Fibroblast of lung (primary cell): ENCODE data around the gene C4orf50. TPM values are rescaled to one million over a fixed set of nuclear protein-coding genes. Genes with fewer than 3 reads are reported as not detected.
"Not testable (repeated sequence)": the region's sequence is repeated elsewhere in the genome, so short reads cannot be mapped to it uniquely, and the experiment has no call there.

ENCODE experiments used
- DNase-seq, 2 donors: peaks; one replicate each; pipeline versions ENCODE4 v3.0.0 to v3.0.0-alpha.2; 2010; ENCODE audit warnings: low read depth in 2 of 2
- H2AFZ ChIP-seq: 2 replicates; pipeline ENCODE4 v1.5.1; 2012; ENCODE audit warnings: low read length, control low read depth, inconsistent platforms
- H3K27ac ChIP-seq: 2 replicates; pipeline ENCODE4 v1.5.1; 2011; ENCODE audit warnings: low read length, control low read depth; ENCODE audit not compliant: insufficient read depth
- H3K27me3 ChIP-seq: 2 replicates; pipeline ENCODE4 v1.5.1; 2011; ENCODE audit warnings: mild to moderate bottlenecking, low read length; ENCODE audit not compliant: control insufficient read depth, insufficient read depth
- H3K36me3 ChIP-seq: 2 replicates; pipeline ENCODE4 v1.5.1; 2011; ENCODE audit warnings: low read length; ENCODE audit not compliant: control insufficient read depth, insufficient read depth
- H3K4me1 ChIP-seq: 2 replicates; pipeline ENCODE4 v1.5.1; 2011; ENCODE audit warnings: low read length; ENCODE audit not compliant: control insufficient read depth, insufficient read depth; ENCODE audit errors: extremely low read depth
- H3K4me2 ChIP-seq: 2 replicates; pipeline ENCODE4 v1.5.1; 2011; ENCODE audit warnings: low read length, control low read depth; ENCODE audit not compliant: insufficient read depth; ENCODE audit errors: extremely low read depth
- H3K4me3 ChIP-seq, 4 experiments: fragments of 200-600 bp in 1 of 4; sonication (generic) in 1 of 4; replicated peaks in 1 of 4; 2 replicates each; pipeline ENCODE4 v1.5.1; 2011 to 2016; ENCODE audit warnings: low read length in 4 of 4, low read depth in 3 of 4, mild to moderate bottlenecking in 3 of 4, control low read depth in 2 of 4, inconsistent platforms in 1 of 4, mixed read lengths in 1 of 4; ENCODE audit not compliant: insufficient read depth in 1 of 4; ENCODE audit errors: control extremely low read depth in 1 of 4
- H3K79me2 ChIP-seq: 2 replicates; pipeline ENCODE4 v1.5.1; 2012; ENCODE audit warnings: mild to moderate bottlenecking, low read length, inconsistent platforms; ENCODE audit not compliant: control insufficient read depth, insufficient read depth
- H3K9ac ChIP-seq: 2 replicates; pipeline ENCODE4 v1.5.1; 2011; ENCODE audit warnings: mild to moderate bottlenecking, low read length, control low read depth; ENCODE audit not compliant: insufficient read depth
- H3K9me3 ChIP-seq: 2 replicates; pipeline ENCODE4 v1.5.1; 2012; ENCODE audit warnings: low read depth, low read length; ENCODE audit not compliant: control insufficient read depth, insufficient read depth
- H4K20me1 ChIP-seq: 2 replicates; pipeline ENCODE4 v1.5.1; 2011; ENCODE audit warnings: low read length; ENCODE audit not compliant: control insufficient read depth, insufficient read depth; ENCODE audit errors: extremely low read depth
- EZH2 ChIP-seq: IDR thresholded peaks from 2 replicates; pipeline ENCODE4 v1.5.1; 2012; ENCODE audit warnings: low read length, control low read depth, mild to moderate bottlenecking; ENCODE audit errors: missing control alignments
- polyA plus RNA-seq, 2 donors: library from polyadenylated mRNA; depleted of rRNA in 1 of 2; stranded (reverse) in 1 of 2; unstranded in 1 of 2; fragments of >200 nt; gene quantifications; 2 replicates each; pipeline ENCODE4 v1.2.1, GENCODE V29; 2011 to 2012; ENCODE audit warnings: missing spikeins in 1 of 2
- total RNA-seq: library from RNA; depleted of rRNA; stranded (reverse); fragments of >200 nt; gene quantifications from 2 replicates; pipeline ENCODE4 v1.2.1, GENCODE V29; 2014
- TF ChIP-seq, protein P1 (sequence below), 2 donors: IDR thresholded peaks in 1 of 2; conservative IDR thresholded peaks in 1 of 2; 1 replicate in 1 of 2; 2 replicates in 1 of 2; pipeline ENCODE4 v1.5.1; 2011 to 2012; ENCODE audit warnings: low read length in 2 of 2, control low read depth in 1 of 2, inconsistent platforms in 1 of 2, low read depth in 1 of 2, mild to moderate bottlenecking in 1 of 2

The C4orf50 gene
- total and polyA plus RNA-seq, 2 donors (not counting 1 experiment from before 2014, with no cell fraction given) = not detected

- H4K20me1 ChIP-seq = no peaks in the 10 kb centered on the region
- H3K27ac ChIP-seq = no peak overlapping the region
- no peak for DNase-seq
- H3K79me2 ChIP-seq = no peaks in the 10 kb centered on the region
- no peak for TF ChIP-seq EZH2
- TF ChIP-seq, protein P1, sequence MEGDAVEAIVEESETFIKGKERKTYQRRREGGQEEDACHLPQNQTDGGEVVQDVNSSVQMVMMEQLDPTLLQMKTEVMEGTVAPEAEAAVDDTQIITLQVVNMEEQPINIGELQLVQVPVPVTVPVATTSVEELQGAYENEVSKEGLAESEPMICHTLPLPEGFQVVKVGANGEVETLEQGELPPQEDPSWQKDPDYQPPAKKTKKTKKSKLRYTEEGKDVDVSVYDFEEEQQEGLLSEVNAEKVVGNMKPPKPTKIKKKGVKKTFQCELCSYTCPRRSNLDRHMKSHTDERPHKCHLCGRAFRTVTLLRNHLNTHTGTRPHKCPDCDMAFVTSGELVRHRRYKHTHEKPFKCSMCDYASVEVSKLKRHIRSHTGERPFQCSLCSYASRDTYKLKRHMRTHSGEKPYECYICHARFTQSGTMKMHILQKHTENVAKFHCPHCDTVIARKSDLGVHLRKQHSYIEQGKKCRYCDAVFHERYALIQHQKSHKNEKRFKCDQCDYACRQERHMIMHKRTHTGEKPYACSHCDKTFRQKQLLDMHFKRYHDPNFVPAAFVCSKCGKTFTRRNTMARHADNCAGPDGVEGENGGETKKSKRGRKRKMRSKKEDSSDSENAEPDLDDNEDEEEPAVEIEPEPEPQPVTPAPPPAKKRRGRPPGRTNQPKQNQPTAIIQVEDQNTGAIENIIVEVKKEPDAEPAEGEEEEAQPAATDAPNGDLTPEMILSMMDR (conservative IDR thresholded peaks at IDR 0.05 in 1 of 2, IDR thresholded peaks at IDR 0.05 in 1 of 2; ENCODE audit: low read depth in 1 of 2, low read length in 2 of 2) = no peak
- no peak overlapping the region for H3K9ac ChIP-seq
- H2AFZ ChIP-seq = no peak overlapping the region
- no peak overlapping the region for H3K4me2 ChIP-seq
- no peak overlapping the region for H3K4me3 ChIP-seq
- no peaks in the 10 kb centered on the region for H3K27me3 ChIP-seq
- no peaks in the 10 kb centered on the region for H3K4me1 ChIP-seq
- H3K9me3 ChIP-seq = no peaks in the 10 kb centered on the region
- no peaks in the 10 kb centered on the region for H3K36me3 ChIP-seq
These were observed 21.6 kb downstream of the C4orf50 start for GRCh38 chr4:5996641-5997040.

- DNase-seq = no peak
- no peaks in the 10 kb centered on the region for H3K4me1 ChIP-seq
- no peaks in the 10 kb centered on the region for H3K79me2 ChIP-seq
- H3K4me2 ChIP-seq = no peak overlapping the region
- no peaks in the 10 kb centered on the region for H4K20me1 ChIP-seq
- no peak overlapping the region for H3K4me3 ChIP-seq
- H2AFZ ChIP-seq = no peak overlapping the region
- no peaks in the 10 kb centered on the region for H3K36me3 ChIP-seq
- H3K9ac ChIP-seq = no peak overlapping the region
- no peaks in the 10 kb centered on the region for H3K27me3 ChIP-seq
- H3K9me3 ChIP-seq = no peaks in the 10 kb centered on the region
- no peak for TF ChIP-seq EZH2
- TF ChIP-seq, protein P1 (conservative IDR thresholded peaks at IDR 0.05 in 1 of 2, IDR thresholded peaks at IDR 0.05 in 1 of 2; ENCODE audit: low read depth in 1 of 2, low read length in 2 of 2) = no peak
- H3K27ac ChIP-seq = no peak overlapping the region
These were observed 22.2 kb downstream of the C4orf50 start for GRCh38 chr4:5995901-5996623.

- H3K27ac ChIP-seq = no peak overlapping the region
- TF ChIP-seq EZH2 = no peak
- TF ChIP-seq, protein P1 (conservative IDR thresholded peaks at IDR 0.05 in 1 of 2, IDR thresholded peaks at IDR 0.05 in 1 of 2; ENCODE audit: low read depth in 1 of 2, low read length in 2 of 2) = no peak
- H3K9me3 ChIP-seq = no peaks in the 10 kb centered on the region
- no peak overlapping the region for H2AFZ ChIP-seq
- no peaks in the 10 kb centered on the region for H3K27me3 ChIP-seq
- no peaks in the 10 kb centered on the region for H3K36me3 ChIP-seq
- no peaks in the 10 kb centered on the region for H3K4me1 ChIP-seq
- H3K4me2 ChIP-seq = no peak overlapping the region
- H3K79me2 ChIP-seq = no peaks in the 10 kb centered on the region
- H3K9ac ChIP-seq = no peak overlapping the region
- no peak overlapping the region for H3K4me3 ChIP-seq
- no peaks in the 10 kb centered on the region for H4K20me1 ChIP-seq
- DNase-seq = no peak
These were observed 24.1 kb downstream of the C4orf50 start for GRCh38 chr4:5993876-5994811.

- not testable (repeated sequence) for H3K9me3 ChIP-seq, H3K4me2 ChIP-seq, H3K4me1 ChIP-seq, H3K27me3 ChIP-seq, H3K4me3 ChIP-seq, H3K79me2 ChIP-seq, H4K20me1 ChIP-seq, H2AFZ ChIP-seq, H3K27ac ChIP-seq, H3K36me3 ChIP-seq, DNase-seq, H3K9ac ChIP-seq
These were observed 24.9 kb downstream of the C4orf50 start for GRCh38 chr4:5993346-5993745.
